Vagina (tissue), 2 donors: ENCODE data around the gene PARVA. TPM values are rescaled to one million over a fixed set of nuclear protein-coding genes. Genes with fewer than 3 reads are reported as not detected.
A peak's percentile ranks its signal among the peaks of the same experiment; 100 is the strongest.

ENCODE experiments used
- DNase-seq, 2 donors: peaks; one replicate each; pipeline ENCODE4 v3.0.0-alpha.2; 2017; ENCODE audit errors: extremely low spot score in 2 of 2
- H3K27ac ChIP-seq: fragments of 200-600 bp; sonication (generic); one replicate; pipeline ENCODE4 v1.5.1; 2019
- H3K27me3 ChIP-seq: fragments of 200-600 bp; sonication (generic); one replicate; pipeline ENCODE4 v1.5.1; 2019
- H3K36me3 ChIP-seq, 2 donors: fragments of 200-600 bp; sonication (generic); one replicate each; pipeline ENCODE4 v1.5.1; 2017 to 2019
- H3K4me1 ChIP-seq: fragments of 200-600 bp; sonication (generic); one replicate; pipeline ENCODE4 v1.5.1; 2019
- H3K4me3 ChIP-seq, 2 donors: fragments of 200-600 bp; sonication (generic); 1 replicate in 1 of 2; 2 replicates in 1 of 2; pipeline ENCODE4 v1.5.1; 2016 to 2019
- H3K9me3 ChIP-seq: fragments of 200-600 bp; sonication (generic); one replicate; pipeline ENCODE4 v1.5.1; 2019
- POLR2A ChIP-seq, 2 donors: fragments of 450-650 bp; IDR thresholded peaks; one replicate each; pipeline ENCODE4 v1.6.1; 2017; ENCODE audit warnings: antibody characterized with exemption in 2 of 2, mild to moderate bottlenecking in 2 of 2, moderate library complexity in 2 of 2
- POLR2AphosphoS5 ChIP-seq, 2 donors: sonication (generic); formaldehyde crosslinking; IDR thresholded peaks; one replicate each; pipeline ENCODE4 v1.9.0; 2017; ENCODE audit warnings: antibody characterized with exemption in 2 of 2, mild to moderate bottlenecking in 2 of 2, low read depth in 1 of 2; ENCODE audit not compliant: insufficient read depth in 1 of 2
- intact Hi-C: fragments of 100-400 bp; cut with DNase I; formaldehyde crosslinking; loops from one replicate; pipeline ENCODE4 v1.15.1; 2023
- total RNA-seq: library from RNA; depleted of rRNA; stranded (reverse); fragments of >200 nt; gene quantifications from one replicate; pipeline ENCODE4 v1.2.3, GENCODE V29; 2016
- TF ChIP-seq, protein P1 (sequence below), 3 experiments: fragments of 450-650 bp in 2 of 3; fragments of 200-600 bp in 1 of 3; sonication (generic) in 1 of 3; IDR thresholded peaks; one replicate each; pipeline ENCODE4 v1.5.1; 2017 to 2019; ENCODE audit warnings: antibody characterized with exemption in 3 of 3, mild to moderate bottlenecking in 2 of 3, moderate library complexity in 2 of 3

Gene PARVA
- total RNA-seq, 1 donor from 2014 or later, result 51.1 TPM

DNA sequence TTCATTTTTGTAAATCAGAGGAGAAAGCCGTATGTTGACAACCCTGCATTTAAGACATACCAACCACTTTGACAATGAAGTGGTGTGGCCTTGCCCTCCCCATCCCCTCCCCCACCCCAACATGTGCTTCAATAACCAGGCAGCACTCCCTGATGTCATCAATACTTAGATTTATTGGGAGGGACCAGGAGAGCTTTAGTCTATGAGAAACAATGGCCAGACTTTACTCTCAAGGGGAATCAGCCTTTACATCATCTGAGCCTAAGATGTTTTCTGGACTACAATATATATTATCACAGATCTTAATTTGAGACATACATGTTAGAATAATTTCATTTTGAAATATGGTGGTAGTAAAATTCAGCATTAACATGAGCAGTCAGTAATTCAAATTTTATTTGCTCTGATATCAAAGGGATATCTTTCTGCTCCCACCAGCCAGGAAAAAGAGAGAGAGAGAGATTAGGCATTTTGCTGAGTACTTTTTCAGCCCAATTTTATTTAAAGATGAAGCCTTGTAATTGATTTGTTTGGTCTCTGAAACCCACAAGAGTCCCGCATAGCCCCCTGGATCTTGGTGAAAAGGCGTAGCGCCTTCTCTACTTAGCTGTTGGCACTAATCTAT is 38.1 kb downstream of the PARVA start:
- peak overlapping the region; percentile 86 for H3K27ac ChIP-seq
- H3K9me3 ChIP-seq, result no peaks in the 10 kb centered on the region
- peaks cover 76% of the 10 kb centered on the region for H3K4me1 ChIP-seq
- H3K36me3 ChIP-seq, result no peaks in the 10 kb centered on the region
- DNase-seq, result no peak
- intact Hi-C loops, result loop anchor here (10.0 kb wide), 2 partner anchors 259 to 479 kb away; partner anchors contain the start of gene TEAD1
- H3K4me3 ChIP-seq, result no peak overlapping the region
- TF ChIP-seq, protein P1, sequence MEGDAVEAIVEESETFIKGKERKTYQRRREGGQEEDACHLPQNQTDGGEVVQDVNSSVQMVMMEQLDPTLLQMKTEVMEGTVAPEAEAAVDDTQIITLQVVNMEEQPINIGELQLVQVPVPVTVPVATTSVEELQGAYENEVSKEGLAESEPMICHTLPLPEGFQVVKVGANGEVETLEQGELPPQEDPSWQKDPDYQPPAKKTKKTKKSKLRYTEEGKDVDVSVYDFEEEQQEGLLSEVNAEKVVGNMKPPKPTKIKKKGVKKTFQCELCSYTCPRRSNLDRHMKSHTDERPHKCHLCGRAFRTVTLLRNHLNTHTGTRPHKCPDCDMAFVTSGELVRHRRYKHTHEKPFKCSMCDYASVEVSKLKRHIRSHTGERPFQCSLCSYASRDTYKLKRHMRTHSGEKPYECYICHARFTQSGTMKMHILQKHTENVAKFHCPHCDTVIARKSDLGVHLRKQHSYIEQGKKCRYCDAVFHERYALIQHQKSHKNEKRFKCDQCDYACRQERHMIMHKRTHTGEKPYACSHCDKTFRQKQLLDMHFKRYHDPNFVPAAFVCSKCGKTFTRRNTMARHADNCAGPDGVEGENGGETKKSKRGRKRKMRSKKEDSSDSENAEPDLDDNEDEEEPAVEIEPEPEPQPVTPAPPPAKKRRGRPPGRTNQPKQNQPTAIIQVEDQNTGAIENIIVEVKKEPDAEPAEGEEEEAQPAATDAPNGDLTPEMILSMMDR (IDR thresholded peaks at IDR 0.05), result no peak
- TF ChIP-seq POLR2AphosphoS5 (IDR thresholded peaks at IDR 0.05; ENCODE audit: insufficient read depth in 1 of 2, low read depth in 1 of 2) (no peak), POLR2A (IDR thresholded peaks at IDR 0.05) (no peak)
- no peaks in the 10 kb centered on the region for H3K27me3 ChIP-seq

DNA sequence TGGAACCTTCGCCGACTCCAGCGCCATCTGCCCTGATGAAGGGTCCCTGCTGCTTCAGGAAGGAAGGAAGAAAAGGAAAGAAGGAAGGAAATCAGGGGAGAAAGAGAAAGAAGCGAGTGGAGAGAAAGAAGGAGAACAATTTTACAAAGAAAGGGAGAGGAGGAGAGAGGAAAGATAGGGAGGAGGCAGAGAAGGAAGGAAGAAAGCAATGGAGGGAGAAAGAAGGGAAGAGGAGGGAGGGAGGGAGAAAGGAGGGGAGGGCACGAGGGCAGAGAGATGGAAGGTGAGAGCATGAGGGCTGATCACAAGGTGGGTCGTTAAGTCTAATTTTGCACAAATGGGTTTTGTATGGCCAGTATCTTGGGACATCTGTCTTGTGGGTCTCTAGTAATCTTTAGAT is 39.2 kb downstream of the PARVA start:
- Histone ChIP-seq H3K9me3 (no peaks in the 10 kb centered on the region), H3K36me3 (no peaks in the 10 kb centered on the region), H3K4me3 (no peak overlapping the region), H3K27ac (peak overlapping the region; percentile 50), H3K27me3 (no peaks in the 10 kb centered on the region), H3K4me1 (peaks cover 70% of the 10 kb centered on the region)
- TF ChIP-seq POLR2AphosphoS5 (IDR thresholded peaks at IDR 0.05; ENCODE audit: insufficient read depth in 1 of 2, low read depth in 1 of 2) (no peak), POLR2A (IDR thresholded peaks at IDR 0.05) (no peak)
- TF ChIP-seq, protein P1 (IDR thresholded peaks at IDR 0.05), result no peak
- intact Hi-C loops, result loop anchor here (10.0 kb wide), 2 partner anchors 258 to 478 kb away; partner anchors contain the start of gene TEAD1
- no peak for DNase-seq

DNA sequence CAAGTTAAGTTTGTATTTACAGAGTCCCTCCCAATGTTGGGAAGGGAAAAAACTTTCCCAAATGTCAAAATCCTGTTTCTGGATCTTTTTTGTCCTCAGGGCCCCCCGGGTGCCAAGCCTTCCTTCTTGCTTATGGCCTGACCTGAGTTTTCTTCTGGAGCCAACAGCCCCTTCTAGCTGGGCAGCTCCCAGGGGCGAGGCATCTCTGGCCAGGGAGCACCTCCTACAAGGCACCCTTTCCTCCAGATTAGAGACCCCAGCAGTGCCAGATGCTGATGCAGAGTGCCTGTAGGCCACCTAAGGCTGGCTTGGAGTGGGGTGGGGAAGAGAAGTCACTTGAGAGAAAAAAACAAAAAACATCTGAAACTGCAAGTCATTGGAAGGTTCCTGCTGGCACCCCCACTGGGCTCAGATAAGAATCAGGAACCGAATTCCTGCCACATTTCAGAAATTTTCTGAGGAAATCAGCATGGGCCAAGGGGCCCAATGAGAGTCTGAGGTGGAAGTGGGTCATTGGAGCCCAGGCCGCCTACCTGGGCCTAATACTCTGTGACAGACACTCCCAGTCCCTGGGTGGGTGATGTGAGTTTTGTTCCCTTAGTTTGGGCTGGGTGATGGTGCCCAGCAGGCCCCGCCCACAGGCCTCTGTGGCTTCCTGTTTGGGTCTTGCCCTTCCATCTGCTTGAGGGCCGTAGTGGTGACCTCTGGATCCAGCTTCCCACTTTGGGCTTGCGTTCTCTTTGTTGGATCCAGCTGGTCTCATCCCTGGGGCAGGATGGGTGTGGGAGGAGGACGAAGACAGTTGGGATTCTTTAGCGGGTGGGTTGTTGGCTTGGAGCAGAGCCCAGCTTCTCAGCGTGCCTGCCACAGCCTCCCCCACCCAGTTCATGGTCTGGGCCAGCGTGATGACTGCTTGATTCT is 40.6 kb downstream of the PARVA start:
- H3K36me3 ChIP-seq, result no peaks in the 10 kb centered on the region
- TF ChIP-seq POLR2A (IDR thresholded peaks at IDR 0.05) (no peak), POLR2AphosphoS5 (IDR thresholded peaks at IDR 0.05; ENCODE audit: insufficient read depth in 1 of 2, low read depth in 1 of 2) (no peak)
- TF ChIP-seq, protein P1 (IDR thresholded peaks at IDR 0.05), result no peak
- no peaks in the 10 kb centered on the region for H3K9me3 ChIP-seq
- intact Hi-C loops, result loop anchor here (10.0 kb wide), 2 partner anchors 257 to 477 kb away; partner anchors contain the start of gene TEAD1
- H3K27ac ChIP-seq, result peak overlapping the region; percentile 58
- DNase-seq, result no peak
- no peak overlapping the region for H3K4me3 ChIP-seq
- H3K4me1 ChIP-seq, result peaks cover 56% of the 10 kb centered on the region
- H3K27me3 ChIP-seq, result no peaks in the 10 kb centered on the region

DNA sequence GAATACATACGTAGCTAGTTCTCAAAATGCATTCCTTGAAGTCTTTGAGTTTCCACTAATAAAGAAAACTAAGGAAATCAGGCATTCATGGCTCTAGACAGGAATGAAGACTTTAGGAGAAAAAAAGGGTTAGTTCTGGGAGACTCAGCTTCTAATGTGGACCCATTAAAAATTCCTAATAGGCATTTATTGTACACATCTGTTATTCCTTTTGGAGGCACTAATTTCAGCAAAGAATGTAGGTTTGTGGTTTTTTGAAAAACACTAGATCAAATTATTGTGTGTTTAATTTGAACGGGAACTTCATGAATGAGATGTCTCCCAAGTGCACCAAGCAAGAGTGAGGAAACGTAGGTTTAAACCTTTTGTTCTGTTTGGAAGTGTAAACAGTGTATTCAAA is 42.7 kb downstream of the PARVA start:
- Histone ChIP-seq H3K4me1 (peaks cover 37% of the 10 kb centered on the region), H3K36me3 (no peaks in the 10 kb centered on the region), H3K9me3 (no peaks in the 10 kb centered on the region), H3K27me3 (no peaks in the 10 kb centered on the region), H3K4me3 (no peak overlapping the region), H3K27ac (peak overlapping the region; percentile 24)
- intact Hi-C loops, result no loop called here
- DNase-seq, result no peak
- TF ChIP-seq POLR2A (IDR thresholded peaks at IDR 0.05), result no peak
- TF ChIP-seq, protein P1 (IDR thresholded peaks at IDR 0.05), result no peak
